Activated CD4-positive, alpha-beta T cell treated with anti-CD3 and anti-CD28 coated beads for 36 hours (primary cell): ENCODE results near the gene B9D2. TPM values are rescaled to one million over a fixed set of nuclear protein-coding genes. Genes with fewer than 3 reads are reported as not detected.

Source experiments
- ATAC-seq: fragments of 200-7000 bp; cut with Tn5 transposase; one replicate; pipeline ENCODE4 v1.10.0; 2021; ENCODE audit warnings: mild to moderate bottlenecking, moderate library complexity
- CTCF ChIA-PET: fragments of 350-600 bp; sonication (Branson Sonifier 250); formaldehyde crosslinking; loops from one replicate; lab custom pipeline; 2021; ENCODE audit warnings: antibody characterized with exemption; lab: Charles Lee
- POLR2A ChIA-PET: fragments of 350-600 bp; sonication (Branson Sonifier 250); formaldehyde crosslinking; loops from one replicate; lab custom pipeline; 2021; ENCODE audit warnings: antibody characterized with exemption, inconsistent platforms; lab: Charles Lee
- DNase-seq: peaks from one replicate; pipeline ENCODE4 v3.0.0-alpha.2; 2020
- H3K27ac Mint-ChIP-seq: one replicate; pipeline ENCODE4 v1.8.0; 2021; ENCODE audit warnings: mixed read lengths
- H3K27me3 Mint-ChIP-seq: one replicate; pipeline ENCODE4 v1.8.0; 2021; ENCODE audit warnings: mixed read lengths
- H3K36me3 Mint-ChIP-seq: one replicate; pipeline ENCODE4 v1.8.0; 2021; ENCODE audit warnings: low read depth, mixed read lengths
- H3K4me1 Mint-ChIP-seq: one replicate; pipeline ENCODE4 v1.8.0; 2021; ENCODE audit warnings: mixed read lengths
- H3K4me3 Mint-ChIP-seq: one replicate; pipeline ENCODE4 v1.8.0; 2021; ENCODE audit warnings: mild to moderate bottlenecking, moderate library complexity, mixed read lengths
- H3K9me3 Mint-ChIP-seq: one replicate; pipeline ENCODE4 v1.8.0; 2021; ENCODE audit warnings: low read depth, mixed read lengths
- intact Hi-C, 2 experiments: fragments of 100-400 bp; cut with DNase I in 1 of 2; cut with micrococcal nuclease in 1 of 2; formaldehyde crosslinking; loops; one replicate each; pipeline versions ENCODE4 v1.14.2 to v1.15.1; 2022 to 2024; cut with DNase I, micrococcal nuclease
- total RNA-seq, 2 experiments: library from RNA; stranded (reverse); gene quantifications; one replicate each; pipeline ENCODE4 v1.2.3, GENCODE V29; 2021

Gene B9D2
- total RNA-seq, 2 experiments from 2014 or later: 4.0 to 5.2 TPM

DNA sequence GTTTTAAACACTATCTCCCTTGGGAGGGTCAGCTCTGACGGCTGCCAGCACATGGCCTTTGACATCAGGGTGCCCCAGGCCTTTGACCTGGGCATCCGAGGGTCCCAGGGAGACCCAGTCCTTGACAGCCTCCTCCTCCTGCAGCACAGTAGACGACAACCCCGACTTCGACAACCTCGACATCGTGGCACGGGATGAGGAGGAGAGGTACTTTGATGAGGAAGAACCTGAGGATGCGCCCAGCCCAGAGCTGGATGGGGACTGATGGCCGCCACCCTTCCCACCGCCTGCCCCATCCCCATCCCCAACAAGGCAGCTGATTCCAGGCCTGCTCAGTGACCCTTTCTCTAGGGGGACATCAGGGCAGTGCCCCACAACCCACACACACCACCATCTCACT, 41.5 kb downstream of the B9D2 start:
- DNase-seq (no peak), ATAC-seq (no peak)
- Mint-ChIP-seq H3K27me3 (no peaks in the 10 kb centered on the region), H3K36me3 (peaks cover 34% of the 10 kb centered on the region), H3K27ac (peak overlapping the region; percentile 37), H3K9me3 (no peaks in the 10 kb centered on the region), H3K4me3 (no peak overlapping the region), H3K4me1 (peaks cover 27% of the 10 kb centered on the region)
- intact Hi-C loops: no loop called here
- ChIA-PET POLR2A (no interaction called here), CTCF (interaction anchor here (0.6 to 0.8 kb wide), 3 partner anchors 29 to 271 kb away, joined by 3 to 4 read pairs (median 3); no protein-coding TSS in a partner anchor)

DNA sequence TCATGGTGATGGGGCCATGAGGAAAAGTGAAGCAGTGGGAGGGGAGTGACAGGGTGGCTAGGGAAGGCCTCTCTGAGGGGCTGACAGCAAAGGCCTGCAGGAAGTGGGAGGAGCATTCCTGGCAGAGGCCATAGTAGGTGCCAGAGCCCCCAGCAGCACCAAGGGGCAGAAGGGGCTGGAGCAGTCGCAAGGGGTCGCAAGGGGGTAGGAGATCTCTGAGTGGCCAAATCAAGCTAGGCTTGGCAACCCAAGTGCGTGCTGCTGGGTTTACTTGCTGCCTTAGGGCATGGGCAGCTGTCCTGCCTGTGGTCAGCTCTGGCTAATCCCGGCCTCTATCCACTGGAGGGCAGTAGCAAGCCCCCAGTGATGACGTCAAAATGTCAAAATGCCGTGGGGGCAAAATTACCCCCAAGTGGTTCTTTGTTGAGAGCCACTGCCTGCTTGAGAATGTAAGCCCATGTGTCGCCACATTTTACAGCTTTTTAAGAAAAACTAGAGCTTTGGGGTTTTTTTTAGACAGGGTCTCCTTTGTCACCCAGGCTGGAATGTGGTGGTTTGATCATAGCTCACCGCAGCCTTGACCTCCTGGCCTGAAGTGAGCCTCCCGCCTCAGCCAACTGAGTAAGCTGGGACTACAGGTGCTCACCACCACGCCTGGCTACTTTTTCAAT, 42.2 kb downstream of the B9D2 start:
- Mint-ChIP-seq H3K4me1 (peaks cover 27% of the 10 kb centered on the region), H3K4me3 (no peak overlapping the region), H3K9me3 (no peaks in the 10 kb centered on the region), H3K27ac (no peak overlapping the region), H3K36me3 (peaks cover 37% of the 10 kb centered on the region), H3K27me3 (no peaks in the 10 kb centered on the region)
- ChIA-PET CTCF (interaction anchor here (0.6 to 0.8 kb wide), 4 partner anchors 23 to 271 kb away, joined by 3 to 4 read pairs (median 3); no protein-coding TSS in a partner anchor), POLR2A (no interaction called here)
- DNase-seq (no peak), ATAC-seq (no peak)
- intact Hi-C loops: no loop called here

DNA sequence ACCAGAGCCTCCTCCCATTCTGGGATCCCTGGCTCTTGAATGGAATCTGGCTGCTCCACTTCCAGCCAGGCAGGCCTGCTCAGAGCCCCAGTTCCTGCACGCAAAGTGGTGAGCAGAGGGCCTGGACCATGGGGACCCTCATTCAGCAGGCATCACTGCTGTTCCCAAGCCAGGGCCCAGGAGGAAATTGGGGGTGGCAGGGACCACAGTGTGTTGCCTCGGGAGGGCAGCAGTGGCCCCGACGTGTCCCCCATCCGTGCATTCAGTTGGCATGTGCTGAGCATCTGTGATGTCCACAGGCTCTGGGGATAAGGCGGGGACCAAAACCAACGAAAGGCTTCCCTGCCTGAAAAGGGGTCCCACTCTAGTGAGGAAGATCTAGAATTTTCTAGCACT, 42.7 kb downstream of the B9D2 start:
- Mint-ChIP-seq H3K27me3 (no peaks in the 10 kb centered on the region), H3K9me3 (no peaks in the 10 kb centered on the region), H3K27ac (no peak overlapping the region), H3K4me3 (no peak overlapping the region), H3K4me1 (peaks cover 22% of the 10 kb centered on the region), H3K36me3 (peaks cover 39% of the 10 kb centered on the region)
- intact Hi-C loops: no loop called here
- POLR2A ChIA-PET: no interaction called here
- ATAC-seq (no peak), DNase-seq (no peak)
- CTCF ChIA-PET: interaction anchor here (0.6 kb wide), 1 partner anchor 24 kb away, joined by 3 read pairs; no protein-coding TSS in a partner anchor

DNA sequence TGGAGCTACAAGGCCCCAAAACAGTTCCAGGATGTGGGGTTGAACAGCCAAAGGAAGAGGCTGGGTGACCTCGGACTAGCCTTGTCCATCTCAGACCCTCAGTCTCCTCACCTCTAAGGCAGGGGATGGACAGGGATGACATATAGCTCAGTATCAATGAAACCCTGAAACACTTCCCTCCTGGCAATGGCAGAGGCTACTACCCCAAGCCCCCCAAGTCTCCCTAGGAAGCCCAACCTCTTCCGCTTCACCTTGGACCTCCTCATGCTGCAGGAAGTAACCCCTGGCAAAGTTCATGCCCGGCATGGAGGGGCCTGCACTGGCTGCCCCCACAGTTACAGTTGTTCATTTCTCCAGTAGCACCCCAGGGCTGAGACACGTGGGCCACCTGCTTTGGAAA, 43.4 kb downstream of the B9D2 start:
- ChIA-PET CTCF (no interaction called here), POLR2A (no interaction called here)
- Mint-ChIP-seq H3K27ac (no peak overlapping the region), H3K27me3 (no peaks in the 10 kb centered on the region), H3K36me3 (peaks cover 39% of the 10 kb centered on the region), H3K4me1 (peaks cover 23% of the 10 kb centered on the region), H3K4me3 (no peak overlapping the region), H3K9me3 (no peaks in the 10 kb centered on the region)
- intact Hi-C loops: no loop called here
- DNase-seq: no peak
- no peak for ATAC-seq

DNA sequence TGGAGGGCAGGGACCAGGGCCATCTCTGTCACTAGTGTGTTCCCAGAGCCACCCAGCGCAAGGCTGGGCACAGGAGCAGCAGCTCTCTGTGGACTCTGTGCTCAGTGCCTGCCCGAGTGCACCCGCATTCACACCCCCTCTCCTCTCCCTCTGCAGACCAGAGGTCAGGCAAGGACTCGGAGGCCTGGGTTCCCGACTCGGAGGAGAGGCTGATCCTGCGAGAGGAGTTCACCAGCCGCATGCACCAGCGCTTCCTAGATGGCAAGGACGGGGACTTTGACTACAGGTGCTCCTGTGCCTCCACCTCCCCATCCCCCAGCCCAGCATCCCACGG, 43.8 kb downstream of the B9D2 start:
- ATAC-seq: no peak
- POLR2A ChIA-PET: no interaction called here
- CTCF ChIA-PET: no interaction called here
- Mint-ChIP-seq H3K4me1 (peaks cover 21% of the 10 kb centered on the region), H3K27me3 (no peaks in the 10 kb centered on the region), H3K4me3 (no peak overlapping the region), H3K27ac (no peak overlapping the region), H3K9me3 (no peaks in the 10 kb centered on the region), H3K36me3 (peaks cover 39% of the 10 kb centered on the region)
- intact Hi-C loops: no loop called here
- no peak for DNase-seq

DNA sequence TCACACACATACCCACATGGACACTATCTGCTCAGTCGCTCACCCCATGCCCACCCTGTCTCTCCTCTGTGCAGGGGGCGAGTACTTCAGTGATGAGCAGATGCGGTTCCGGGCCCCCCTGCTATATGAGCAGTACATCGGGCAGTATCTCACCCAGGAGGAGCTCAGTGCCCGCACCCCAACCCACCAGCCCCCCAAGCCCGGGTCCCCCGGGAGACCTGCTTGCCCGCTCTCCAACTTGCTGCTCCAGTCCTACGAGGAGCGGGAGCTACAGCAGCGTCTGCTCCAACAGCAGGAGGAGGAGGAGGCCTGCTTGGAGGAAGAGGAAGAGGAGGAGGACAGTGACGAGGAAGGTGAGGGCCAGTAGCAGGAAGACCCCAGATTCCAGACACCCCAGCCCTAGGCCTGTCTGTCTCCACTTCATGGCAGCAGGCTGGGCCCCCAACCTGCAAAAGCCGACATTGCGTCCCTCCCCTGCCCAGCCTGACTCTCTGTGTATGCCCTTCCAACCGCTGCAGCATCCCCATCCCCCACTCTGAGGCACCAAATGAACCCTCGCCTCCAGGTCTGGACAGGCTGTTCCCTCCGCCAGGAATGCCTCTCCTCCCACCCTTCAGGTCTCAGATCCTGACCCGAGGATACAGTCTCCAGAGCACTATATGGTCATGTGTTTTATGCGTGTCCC, 44.3 kb downstream of the B9D2 start:
- Mint-ChIP-seq H3K4me1 (peaks cover 16% of the 10 kb centered on the region), H3K27ac (no peak overlapping the region), H3K27me3 (no peaks in the 10 kb centered on the region), H3K9me3 (no peaks in the 10 kb centered on the region), H3K36me3 (peaks cover 37% of the 10 kb centered on the region), H3K4me3 (no peak overlapping the region)
- ChIA-PET CTCF (interaction anchor here (1.1 kb wide), 1 partner anchor 12 kb away, joined by 3 read pairs; no protein-coding TSS in a partner anchor), POLR2A (no interaction called here)
- ATAC-seq: no peak
- DNase-seq: no peak
- intact Hi-C loops: no loop called here

DNA sequence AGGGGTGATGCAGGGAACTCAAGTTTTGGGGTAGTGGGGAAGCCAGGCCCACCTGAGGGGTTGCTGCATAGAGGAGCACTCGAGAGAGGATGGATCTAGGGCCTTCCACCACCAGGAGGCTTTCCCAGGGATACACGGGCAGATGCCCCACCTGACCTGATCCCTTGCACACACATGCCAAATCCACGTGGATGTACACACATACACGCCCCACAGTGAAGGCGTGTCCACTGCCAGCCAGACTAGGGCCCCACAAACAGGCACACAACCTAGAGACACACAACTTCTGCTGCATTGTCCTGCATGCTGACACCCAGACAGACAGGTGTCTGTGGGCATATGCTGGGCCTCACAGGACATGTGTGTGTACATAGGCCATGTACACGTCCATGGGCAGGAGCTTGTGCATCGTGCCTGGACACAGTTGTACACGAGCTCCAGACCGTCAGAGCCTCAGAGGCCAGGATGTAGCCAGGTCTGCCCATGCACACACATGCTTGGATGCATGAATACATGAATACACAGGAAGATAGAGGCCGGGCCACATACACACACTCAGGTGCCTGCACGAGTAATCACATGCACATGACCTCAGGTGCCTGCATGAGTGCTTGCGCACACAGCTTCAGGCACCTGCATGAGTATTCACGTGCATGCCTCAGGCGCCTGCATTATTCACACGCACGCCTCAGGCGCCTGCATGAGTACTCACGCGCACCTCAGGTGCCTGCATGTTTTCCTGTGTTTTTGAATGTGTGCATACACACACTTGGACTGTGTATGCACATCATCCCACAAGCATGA, 45.1 kb downstream of the B9D2 start:
- CTCF ChIA-PET: interaction anchor here (0.9 to 1.1 kb wide), 2 partner anchors 11 to 33 kb away, joined by 3 read pairs; no protein-coding TSS in a partner anchor
- intact Hi-C loops: no loop called here
- H3K27me3 Mint-ChIP-seq: no peaks in the 10 kb centered on the region
- POLR2A ChIA-PET: no interaction called here
- peaks cover 13% of the 10 kb centered on the region for H3K4me1 Mint-ChIP-seq
- no peak overlapping the region for H3K4me3 Mint-ChIP-seq
- DNase-seq (no peak), ATAC-seq (no peak)
- peaks cover 37% of the 10 kb centered on the region for H3K36me3 Mint-ChIP-seq
- no peak overlapping the region for H3K27ac Mint-ChIP-seq
- no peaks in the 10 kb centered on the region for H3K9me3 Mint-ChIP-seq

DNA sequence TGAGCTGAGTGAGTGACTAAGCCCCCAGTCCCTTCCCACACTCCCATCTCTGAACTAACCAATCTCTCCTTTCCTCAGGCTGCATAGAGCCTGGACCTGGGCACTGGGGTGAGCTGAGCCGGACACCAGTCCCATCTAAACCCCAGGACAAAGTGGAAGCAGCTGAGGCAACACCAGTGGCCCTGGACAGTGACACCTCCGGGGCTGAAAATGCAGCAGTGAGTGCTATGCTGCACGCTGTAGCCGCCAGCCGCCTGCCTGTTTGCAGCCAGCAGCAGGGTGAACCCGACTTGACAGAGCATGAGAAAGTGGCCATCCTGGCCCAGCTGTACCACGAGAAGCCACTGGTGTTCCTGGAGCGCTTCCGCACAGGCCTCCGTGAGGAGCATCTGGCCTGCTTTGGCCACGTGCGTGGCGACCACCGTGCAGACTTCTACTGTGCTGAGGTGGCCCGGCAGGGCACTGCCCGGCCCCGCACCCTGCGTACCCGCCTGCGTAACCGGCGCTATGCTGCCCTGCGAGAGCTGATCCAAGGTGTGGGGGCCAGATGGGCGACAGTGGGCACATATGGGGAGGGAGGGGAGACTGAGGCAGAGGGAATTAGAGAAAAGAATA, 47.5 kb downstream of the B9D2 start:
- Mint-ChIP-seq H3K36me3 (peaks cover 48% of the 10 kb centered on the region), H3K4me3 (no peak overlapping the region), H3K27me3 (no peaks in the 10 kb centered on the region), H3K9me3 (no peaks in the 10 kb centered on the region), H3K4me1 (peaks cover 22% of the 10 kb centered on the region), H3K27ac (peak overlapping the region; percentile 48)
- DNase-seq (no peak), ATAC-seq (no peak)
- intact Hi-C loops: no loop called here
- POLR2A ChIA-PET: no interaction called here
- CTCF ChIA-PET: no interaction called here

DNA sequence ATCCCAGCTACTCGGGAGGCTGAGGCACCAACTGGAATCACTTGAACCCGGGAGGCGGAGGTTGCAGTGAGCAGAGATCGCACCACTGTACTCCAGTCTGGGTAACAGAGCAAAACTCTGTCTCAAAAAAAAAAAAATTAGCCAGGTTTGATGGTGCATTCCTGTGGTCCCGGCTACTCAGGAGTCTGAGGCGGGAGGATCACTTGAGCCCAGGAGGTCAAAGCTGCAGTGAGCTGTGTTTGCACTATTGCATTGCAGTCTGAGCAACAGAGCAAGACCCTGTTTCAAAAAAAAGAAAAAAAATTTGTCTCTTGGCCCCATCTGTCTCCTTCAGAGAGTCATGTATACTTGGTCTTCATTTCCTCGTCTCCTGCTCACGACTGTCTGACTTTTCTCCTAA, 52.3 kb downstream of the B9D2 start:
- H3K9me3 Mint-ChIP-seq: no peaks in the 10 kb centered on the region
- peaks cover 53% of the 10 kb centered on the region for H3K4me1 Mint-ChIP-seq
- peak overlapping the region; percentile 3 for H3K27ac Mint-ChIP-seq
- ChIA-PET CTCF (interaction anchor here (1.2 to 1.3 kb wide), 2 partner anchors 11 to 14 kb away, joined by 3 to 4 read pairs; no protein-coding TSS in a partner anchor), POLR2A (interaction anchor here (0.6 to 1.2 kb wide), 2 partner anchors 9 to 49 kb away, joined by 3 to 4 read pairs; no protein-coding TSS in a partner anchor)
- H3K27me3 Mint-ChIP-seq: no peaks in the 10 kb centered on the region
- no peak for ATAC-seq
- intact Hi-C loops: loop anchor here in 1 of 2 experiments (2.0 to 5.0 kb wide), 2 partner anchors 126 to 513 kb away; partner anchors contain the start of genes DMAC2 and EGLN2
- peaks cover 29% of the 10 kb centered on the region for H3K36me3 Mint-ChIP-seq
- no peak for DNase-seq
- peak overlapping the region; percentile 91 for H3K4me3 Mint-ChIP-seq

DNA sequence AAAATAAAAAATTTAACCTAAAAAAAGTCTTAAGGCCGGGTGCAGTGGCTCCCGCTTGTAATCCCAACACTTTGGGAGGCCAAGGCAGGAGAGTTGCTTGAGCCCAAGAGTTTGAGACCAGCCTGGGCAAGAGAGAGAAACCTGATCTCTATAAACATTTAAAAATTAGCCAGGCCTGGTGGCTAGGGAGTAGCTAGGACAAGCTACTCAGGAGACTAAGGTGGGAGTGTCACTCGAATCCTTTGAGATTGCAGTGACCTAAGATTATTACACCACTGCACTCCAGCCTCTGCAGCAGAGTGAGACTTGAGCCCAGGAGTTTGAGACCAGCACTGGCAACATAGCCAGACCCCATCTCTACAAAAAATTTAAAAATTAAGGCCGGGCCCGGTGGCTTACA, 52.9 kb downstream of the B9D2 start:
- DNase-seq (no peak), ATAC-seq (no peak)
- H3K4me3 Mint-ChIP-seq: peak overlapping the region; percentile 91
- H3K27me3 Mint-ChIP-seq: no peaks in the 10 kb centered on the region
- H3K9me3 Mint-ChIP-seq: no peaks in the 10 kb centered on the region
- H3K36me3 Mint-ChIP-seq: peaks cover 24% of the 10 kb centered on the region
- ChIA-PET POLR2A (interaction anchor here (0.6 kb wide), 1 partner anchor 48 kb away, joined by 3 read pairs; no protein-coding TSS in a partner anchor), CTCF (interaction anchor here (1.2 to 2.6 kb wide), 3 partner anchors 10 to 40 kb away, joined by 3 to 12 read pairs (median 4); no protein-coding TSS in a partner anchor)
- peak overlapping the region; percentile 97 for H3K27ac Mint-ChIP-seq
- peaks cover 57% of the 10 kb centered on the region for H3K4me1 Mint-ChIP-seq
- intact Hi-C loops: loop anchor here in 1 of 2 experiments (2.0 to 5.0 kb wide), 2 partner anchors 126 to 512 kb away; partner anchors contain the start of genes DMAC2 and EGLN2
